SK-N-SH treated with all-trans-retinoic acid at 6 μM for 48 hours (cell line): ENCODE results near the gene ATP2C1.

Experiments
- ARNTL ChIP-seq: fragments of 450-650 bp; formaldehyde crosslinking; IDR thresholded peaks from 2 replicates; pipeline ENCODE4 v1.5.0; 2020; ENCODE audit warnings: low read depth, mild to moderate bottlenecking, moderate library complexity, borderline replicate concordance
- BACH2 ChIP-seq: fragments of 250-450 bp; sonication (Bioruptor Pico); IDR thresholded peaks from 2 replicates; pipeline ENCODE4 v1.9.0; 2021; ENCODE audit warnings: mild to moderate bottlenecking, borderline replicate concordance
- CREB5 ChIP-seq: fragments of 250-450 bp; sonication (Bioruptor Pico); IDR thresholded peaks from 2 replicates; pipeline ENCODE4 v1.5.1; 2020; ENCODE audit warnings: low read depth, mild to moderate bottlenecking, moderate library complexity
- CSDC2 ChIP-seq: fragments of 250-450 bp; sonication (Bioruptor Pico); IDR thresholded peaks from 2 replicates; pipeline ENCODE4 v1.5.0; 2020; ENCODE audit warnings: mild to moderate bottlenecking, moderate library complexity
- CSRNP3 ChIP-seq: fragments of 250-450 bp; sonication (Bioruptor Pico); IDR thresholded peaks from 2 replicates; pipeline ENCODE4 v1.5.1; 2021; ENCODE audit warnings: mild to moderate bottlenecking, moderate library complexity
- GLIS3 ChIP-seq: fragments of 250-450 bp; sonication (Bioruptor Pico); IDR thresholded peaks from 2 replicates; pipeline ENCODE4 v1.5.0; 2020; ENCODE audit warnings: mild to moderate bottlenecking, moderate library complexity
- OSR1 ChIP-seq: fragments of 250-450 bp; sonication (Bioruptor Pico); IDR thresholded peaks from 2 replicates; pipeline ENCODE4 v1.8.0; 2022; ENCODE audit warnings: moderate library complexity, mild to moderate bottlenecking, inconsistent platforms
- PATZ1 ChIP-seq: fragments of 250-450 bp; sonication (Bioruptor Pico); IDR thresholded peaks from 2 replicates; pipeline ENCODE4 v1.8.0; 2020; ENCODE audit warnings: mild to moderate bottlenecking, moderate library complexity, borderline replicate concordance
- PPARA ChIP-seq: fragments of 250-450 bp; sonication (Bioruptor Pico); IDR thresholded peaks from 2 replicates; pipeline ENCODE4 v1.5.0; 2020; ENCODE audit warnings: mild to moderate bottlenecking, borderline replicate concordance
- RARB ChIP-seq: fragments of 250-450 bp; sonication (Bioruptor Pico); IDR thresholded peaks from 2 replicates; pipeline ENCODE4 v1.8.0; 2021; ENCODE audit warnings: mild to moderate bottlenecking, moderate library complexity
- TCF4 ChIP-seq: fragments of 250-450 bp; sonication (Bioruptor Pico); IDR thresholded peaks from 2 replicates; pipeline ENCODE4 v1.8.0; 2021; ENCODE audit warnings: mild to moderate bottlenecking, moderate library complexity, borderline replicate concordance
- ZFP3 ChIP-seq: fragments of 250-450 bp; sonication (Bioruptor Pico); IDR thresholded peaks from 2 replicates; pipeline ENCODE4 v1.5.0; 2020; ENCODE audit warnings: mild to moderate bottlenecking, moderate library complexity
- TF ChIP-seq, protein P1 (sequence below): fragments of 250-450 bp; sonication (Bioruptor Pico); IDR thresholded peaks from 2 replicates; pipeline ENCODE4 v1.8.0; 2021; ENCODE audit warnings: low read depth, mild to moderate bottlenecking, moderate library complexity, borderline replicate concordance

DNA sequence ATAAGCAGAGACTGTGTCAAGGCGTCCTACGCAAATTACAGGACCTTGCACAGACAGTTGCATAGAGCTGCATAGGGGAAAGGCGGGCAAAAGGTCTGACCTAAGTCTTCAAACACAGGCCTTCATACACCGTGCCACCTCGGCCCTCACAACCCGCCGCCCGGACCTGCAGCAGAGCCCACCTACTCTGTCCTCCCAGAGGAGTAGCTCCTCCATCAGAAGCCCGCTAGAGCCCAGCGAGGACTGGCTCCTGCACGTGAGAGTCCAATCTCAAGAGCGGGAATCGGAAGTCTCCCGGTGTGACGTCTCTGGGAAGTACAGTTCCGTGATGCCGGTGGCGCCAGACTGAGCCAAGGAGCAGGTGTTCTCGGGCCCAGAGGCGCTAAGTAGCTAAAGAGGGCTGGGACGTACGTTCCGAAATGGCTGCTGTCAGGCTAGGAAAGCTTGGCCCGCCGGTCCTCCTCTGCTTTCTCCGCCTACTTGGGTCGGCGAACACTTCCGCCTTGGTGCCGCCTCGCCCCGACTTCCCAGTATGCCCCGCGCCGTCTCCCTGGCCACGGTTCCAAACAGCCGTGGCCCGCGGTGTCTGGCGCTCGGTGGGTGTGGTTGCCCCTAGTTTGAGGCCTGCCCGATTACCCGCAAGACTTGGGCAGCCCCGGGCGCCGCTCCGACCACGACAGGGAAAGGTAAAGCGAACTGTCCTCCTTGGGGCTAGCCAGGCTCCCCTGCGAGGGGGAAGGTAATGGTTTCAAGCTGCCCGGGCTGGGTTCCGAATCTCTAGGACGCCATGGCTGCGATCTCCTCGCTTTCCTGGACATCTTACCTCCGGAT lies 132.7 kb downstream of the ATP2C1 start, which contains the start of the genes ASTE1 and NEK11:
- TF ChIP-seq BACH2 (CRISPR knock-in tag) (no peak), RARB (CRISPR knock-in tag) (no peak), OSR1 (CRISPR knock-in tag) (no peak), TCF4 (CRISPR knock-in tag) (no peak), GLIS3 (no peak), PATZ1 (CRISPR knock-in tag) (no peak), ZFP3 (CRISPR knock-in tag) (0 out of 2 replicates have a peak, but pooled peaks have one; percentile 56), CSRNP3 (no peak), ARNTL (CRISPR knock-in tag) (no peak), CSDC2 (no peak), PPARA (CRISPR knock-in tag) (no peak), CREB5 (CRISPR knock-in tag) (no peak)
- TF ChIP-seq, protein P1, sequence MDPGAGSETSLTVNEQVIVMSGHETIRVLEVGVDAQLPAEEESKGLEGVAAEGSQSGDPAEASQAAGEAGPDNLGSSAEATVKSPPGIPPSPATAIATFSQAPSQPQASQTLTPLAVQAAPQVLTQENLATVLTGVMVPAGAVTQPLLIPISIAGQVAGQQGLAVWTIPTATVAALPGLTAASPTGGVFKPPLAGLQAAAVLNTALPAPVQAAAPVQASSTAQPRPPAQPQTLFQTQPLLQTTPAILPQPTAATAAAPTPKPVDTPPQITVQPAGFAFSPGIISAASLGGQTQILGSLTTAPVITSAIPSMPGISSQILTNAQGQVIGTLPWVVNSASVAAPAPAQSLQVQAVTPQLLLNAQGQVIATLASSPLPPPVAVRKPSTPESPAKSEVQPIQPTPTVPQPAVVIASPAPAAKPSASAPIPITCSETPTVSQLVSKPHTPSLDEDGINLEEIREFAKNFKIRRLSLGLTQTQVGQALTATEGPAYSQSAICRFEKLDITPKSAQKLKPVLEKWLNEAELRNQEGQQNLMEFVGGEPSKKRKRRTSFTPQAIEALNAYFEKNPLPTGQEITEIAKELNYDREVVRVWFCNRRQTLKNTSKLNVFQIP (CRISPR knock-in tag) = no peak
